ENCODE results near the gene PLEKHH1.

The PLEKHH1 gene

DNA sequence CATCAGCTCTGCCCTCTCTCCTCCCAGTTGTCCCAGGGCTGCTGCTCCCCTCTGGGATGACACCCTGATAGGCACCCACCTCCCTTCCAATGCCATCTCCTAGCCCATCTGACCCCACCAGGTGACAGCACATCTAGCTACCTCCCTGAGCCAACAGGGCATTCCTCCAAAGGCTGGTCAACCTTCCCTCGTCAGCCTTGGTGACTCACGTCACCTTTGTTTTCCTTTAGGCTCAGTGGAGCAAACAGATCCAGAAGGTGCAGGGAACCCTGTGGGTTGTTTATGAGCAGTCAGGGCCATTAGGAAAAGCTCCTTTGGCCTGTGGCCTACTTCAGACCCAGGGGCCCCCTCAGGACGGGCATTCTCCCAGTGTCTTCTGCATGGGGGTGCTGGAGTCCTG is 34.6 kb downstream of the PLEKHH1 start:
- DNase-seq (ENCODE audit: low read depth): no peak

DNA sequence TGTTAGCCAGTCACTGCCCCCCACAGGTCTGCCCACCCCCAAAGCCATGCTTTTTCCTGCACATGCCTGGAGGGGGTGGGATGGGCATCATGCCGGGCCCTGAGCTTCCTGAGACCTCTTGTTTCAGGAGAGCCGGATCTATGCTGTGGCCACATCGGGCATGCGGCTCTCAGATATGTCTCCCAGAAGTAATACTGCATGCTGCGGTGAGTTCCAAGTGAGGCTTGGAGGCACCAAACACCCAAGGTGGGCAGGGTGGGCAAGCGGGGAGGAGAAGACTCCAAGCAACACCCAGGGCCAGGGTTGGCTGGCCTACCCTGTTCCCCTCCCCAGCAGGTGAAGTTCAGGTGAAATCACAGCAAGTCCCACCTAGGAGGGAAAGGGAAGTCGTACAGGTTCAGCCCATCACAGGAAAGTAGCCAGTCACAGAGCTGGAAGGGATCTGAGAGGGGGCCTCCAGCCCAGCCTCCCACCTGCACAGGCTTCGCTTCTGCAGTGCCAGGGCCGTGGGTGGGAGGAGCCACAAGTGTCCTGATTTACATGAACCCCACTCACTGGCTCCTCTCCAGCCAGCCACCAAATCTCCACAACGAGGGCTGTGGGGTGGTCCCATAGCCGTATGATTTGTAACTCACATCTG is 36.0 kb downstream of the PLEKHH1 start:
- no peak for DNase-seq (ENCODE audit: low read depth)

DNA sequence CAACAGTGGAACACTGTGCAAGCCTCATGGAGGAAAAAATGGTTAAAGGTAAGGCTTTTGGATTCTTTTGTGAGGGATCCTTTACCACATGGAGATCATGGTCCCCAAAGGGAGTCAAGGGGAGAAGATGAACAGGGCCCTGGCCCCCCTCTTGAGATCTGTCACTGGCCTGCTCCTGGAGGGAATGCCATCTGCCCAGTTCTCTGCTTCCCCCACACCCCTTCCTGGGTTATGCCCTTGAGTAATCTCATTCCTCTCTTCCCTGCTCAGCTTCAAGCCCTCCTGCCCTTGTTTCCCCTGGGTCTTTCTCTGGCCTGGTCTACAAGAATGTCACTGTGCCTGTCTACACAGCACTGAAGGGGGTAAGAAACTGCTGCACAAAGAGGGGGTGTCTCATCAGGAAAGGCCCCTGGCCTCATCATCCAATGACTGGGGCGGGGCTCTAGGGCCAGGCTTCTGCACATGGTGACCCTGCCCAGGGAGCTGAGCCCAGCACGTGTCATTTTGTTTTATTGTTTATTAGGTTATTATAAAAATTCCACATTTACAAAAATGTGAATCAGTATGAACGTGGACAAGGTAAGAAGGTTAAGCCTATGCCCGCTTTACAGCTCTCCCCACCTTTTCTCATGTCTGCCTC is 36.7 kb downstream of the PLEKHH1 start:
- no peak for DNase-seq (ENCODE audit: low read depth)

DNA sequence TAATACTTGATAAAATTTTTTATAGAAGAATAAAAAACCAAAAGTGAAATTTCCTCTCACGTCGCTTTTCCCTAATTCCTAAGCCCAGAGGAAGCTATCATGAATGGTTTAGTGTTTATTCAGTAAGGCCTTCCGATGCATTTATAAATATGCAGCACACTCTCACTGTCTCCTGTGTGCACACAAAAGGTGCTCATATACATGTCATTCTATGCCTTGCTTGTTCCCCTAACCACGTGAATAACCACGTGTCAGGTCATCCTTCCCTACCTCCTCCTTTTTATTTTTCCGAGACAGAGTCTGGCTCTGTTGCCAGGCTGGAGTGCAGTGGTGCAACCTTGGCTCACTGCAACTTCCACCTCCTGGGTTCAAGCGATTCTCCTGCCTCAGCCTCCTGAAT is 37.4 kb downstream of the PLEKHH1 start:
- DNase-seq (ENCODE audit: low read depth): no peak

DNA sequence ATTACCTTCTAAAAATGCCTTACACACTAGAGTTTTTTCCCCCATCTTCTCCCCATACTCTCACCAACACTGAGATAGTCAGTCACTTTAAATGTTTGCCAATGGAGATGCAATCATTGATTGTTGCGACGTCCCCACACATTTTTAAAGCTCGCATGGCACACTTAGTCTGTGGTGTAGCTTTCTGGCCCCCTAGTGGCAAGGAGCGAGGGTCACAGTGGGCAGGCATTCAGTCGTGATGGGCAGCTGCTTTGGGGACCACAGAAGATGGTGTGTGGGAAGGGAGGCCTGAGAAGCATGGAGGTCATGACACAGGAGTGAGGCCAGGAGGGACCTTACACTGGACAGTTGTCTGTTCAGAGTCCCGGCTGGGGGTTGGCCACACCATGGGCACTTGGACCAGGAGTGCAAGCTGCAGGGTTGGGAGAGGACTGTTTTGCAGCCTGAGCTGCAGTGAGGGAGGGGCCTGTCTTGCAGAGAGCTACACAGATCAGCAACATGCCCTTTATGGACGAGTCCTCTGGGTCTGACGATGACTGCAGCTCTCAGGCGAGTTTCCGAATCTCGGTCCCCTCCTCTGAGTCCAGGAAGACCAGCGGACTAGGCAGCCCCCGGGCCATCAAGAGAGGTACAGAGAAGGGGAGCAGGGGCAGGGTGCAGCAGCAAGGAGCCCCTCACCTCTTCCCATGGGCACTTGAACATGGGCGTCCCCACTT is 38.3 kb downstream of the PLEKHH1 start:
- peak; percentile 48 for DNase-seq (ENCODE audit: low read depth)

DNA sequence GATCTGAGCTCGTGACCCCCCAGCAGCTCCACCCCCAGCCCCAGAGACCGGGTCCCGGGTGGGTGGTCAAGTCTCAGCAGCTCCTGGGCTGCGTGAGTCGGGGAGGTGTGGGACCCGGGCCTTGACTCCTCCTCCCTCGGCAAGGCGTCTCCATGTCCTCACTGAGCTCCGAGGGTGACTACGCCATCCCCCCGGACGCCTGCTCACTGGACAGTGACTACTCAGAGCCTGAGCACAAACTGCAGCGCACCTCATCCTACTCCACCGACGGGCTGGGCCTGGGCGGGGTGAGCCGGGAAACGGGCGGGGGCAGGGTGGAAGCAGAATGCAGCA is 38.9 kb downstream of the PLEKHH1 start:
- no peak for DNase-seq (ENCODE audit: low read depth)

DNA sequence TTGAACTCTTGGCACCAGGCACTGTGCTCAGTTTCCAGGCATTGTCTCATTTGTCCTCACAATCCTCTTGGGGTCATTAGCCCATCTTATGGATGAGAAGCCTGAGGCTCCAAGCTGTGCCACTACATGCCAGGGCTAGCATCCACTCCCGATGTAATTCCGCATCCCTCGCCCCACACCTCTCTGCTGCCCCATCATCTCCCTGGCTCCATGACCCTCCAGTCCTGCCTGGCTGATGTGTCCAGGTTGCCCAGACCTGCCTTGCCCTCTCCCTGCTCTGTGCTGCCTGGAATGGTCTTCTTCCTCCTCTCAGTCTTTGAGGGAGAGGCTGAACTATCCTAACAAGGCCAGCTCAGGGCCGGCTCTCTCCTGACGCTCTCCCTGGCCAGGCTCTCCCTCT is 39.5 kb downstream of the PLEKHH1 start:
- no peak for DNase-seq (ENCODE audit: low read depth)

DNA sequence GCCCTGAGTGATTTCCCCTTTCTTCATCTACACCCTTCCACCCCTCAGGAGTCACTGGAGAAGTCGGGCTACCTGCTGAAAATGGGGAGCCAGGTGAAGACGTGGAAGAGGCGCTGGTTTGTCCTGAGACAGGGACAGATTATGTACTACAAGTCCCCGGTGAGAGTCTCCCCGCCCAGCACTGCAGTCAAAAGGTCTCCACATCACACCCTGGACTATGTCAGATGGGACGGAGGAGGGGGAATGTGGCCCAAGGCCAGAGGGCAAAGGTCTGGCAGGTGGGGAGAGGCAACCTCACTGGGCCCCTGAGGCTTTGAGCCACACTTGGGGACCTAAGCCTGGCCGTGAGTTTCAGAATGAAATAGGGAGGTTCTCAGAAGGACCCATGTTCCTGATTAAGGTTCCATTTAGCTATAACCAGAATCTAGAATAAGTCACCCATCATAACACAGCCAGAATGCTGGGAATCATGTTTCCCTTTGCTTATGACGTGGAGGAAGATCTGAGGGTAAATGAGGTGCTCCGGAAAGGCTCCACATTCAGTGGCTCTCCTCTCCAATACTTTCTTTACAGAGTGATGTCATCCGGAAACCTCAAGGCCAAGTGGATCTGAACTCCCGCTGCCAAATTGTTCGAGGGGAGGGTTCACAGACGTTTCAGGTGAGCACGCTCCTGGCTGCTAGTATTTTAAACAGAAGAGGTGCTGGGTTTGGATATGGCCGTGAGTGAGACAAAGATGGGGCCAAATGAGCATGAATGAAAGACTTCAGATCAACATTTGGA is 40.3 kb downstream of the PLEKHH1 start:
- no peak for DNase-seq (ENCODE audit: low read depth)

DNA sequence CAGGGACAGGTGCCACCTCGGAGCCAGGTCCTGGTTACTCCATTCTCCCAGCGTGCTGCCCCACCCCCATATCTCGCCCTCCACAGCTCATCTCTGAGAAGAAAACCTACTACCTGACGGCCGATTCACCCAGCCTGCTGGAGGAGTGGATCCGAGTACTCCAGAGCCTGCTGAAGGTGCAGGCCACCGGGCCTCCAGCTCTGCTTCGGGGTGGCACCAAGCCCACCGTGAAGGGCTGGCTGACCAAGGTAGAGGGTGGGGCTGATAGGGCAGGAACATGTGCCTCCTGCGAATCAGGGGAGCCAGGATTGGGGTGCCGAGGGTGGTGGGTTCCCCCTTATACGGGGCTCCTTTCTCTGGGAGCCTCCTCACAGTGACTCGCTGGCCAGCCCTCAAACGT is 41.1 kb downstream of the PLEKHH1 start:
- no peak for DNase-seq (ENCODE audit: low read depth)

DNA sequence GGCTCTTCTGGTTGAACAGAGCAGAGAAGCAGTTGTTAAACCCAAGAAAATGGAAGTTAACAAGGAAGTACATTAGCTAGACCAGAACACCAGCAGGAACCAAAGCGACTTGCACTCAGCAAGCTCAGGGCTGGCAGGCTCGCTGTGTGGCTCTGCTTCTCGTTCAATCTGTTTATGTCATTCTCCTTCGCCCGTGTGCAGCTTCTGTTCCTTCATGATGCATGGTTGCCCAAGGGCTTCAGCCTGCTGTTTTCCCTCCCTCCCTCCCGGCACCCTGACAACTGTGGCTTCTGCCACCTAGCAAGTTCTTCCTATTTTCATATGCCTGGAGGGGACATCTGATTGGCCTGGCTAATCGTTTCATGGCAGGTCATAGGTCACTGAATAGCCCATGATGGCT is 41.7 kb downstream of the PLEKHH1 start:
- DNase-seq (ENCODE audit: low read depth): no peak

DNA sequence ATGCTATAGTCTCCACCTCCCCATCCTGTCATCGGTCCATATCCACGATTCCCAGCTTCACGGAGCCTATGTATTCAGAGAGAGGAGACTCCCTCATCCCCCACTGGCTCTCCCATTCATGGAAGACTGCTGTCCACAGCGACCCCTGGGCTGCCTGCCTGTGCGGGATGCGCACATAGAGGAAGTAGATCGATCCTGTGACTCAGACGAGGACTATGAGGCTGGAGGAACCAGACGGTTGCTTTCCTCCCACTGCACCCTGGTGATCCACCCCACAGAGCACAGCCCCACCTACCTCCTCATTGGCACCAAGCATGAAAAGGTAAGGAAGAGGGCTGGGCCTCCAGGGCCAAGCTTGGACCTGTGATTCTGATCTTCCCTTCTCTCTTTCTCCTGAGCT is 42.6 kb downstream of the PLEKHH1 start:
- no peak for DNase-seq (ENCODE audit: low read depth)

DNA sequence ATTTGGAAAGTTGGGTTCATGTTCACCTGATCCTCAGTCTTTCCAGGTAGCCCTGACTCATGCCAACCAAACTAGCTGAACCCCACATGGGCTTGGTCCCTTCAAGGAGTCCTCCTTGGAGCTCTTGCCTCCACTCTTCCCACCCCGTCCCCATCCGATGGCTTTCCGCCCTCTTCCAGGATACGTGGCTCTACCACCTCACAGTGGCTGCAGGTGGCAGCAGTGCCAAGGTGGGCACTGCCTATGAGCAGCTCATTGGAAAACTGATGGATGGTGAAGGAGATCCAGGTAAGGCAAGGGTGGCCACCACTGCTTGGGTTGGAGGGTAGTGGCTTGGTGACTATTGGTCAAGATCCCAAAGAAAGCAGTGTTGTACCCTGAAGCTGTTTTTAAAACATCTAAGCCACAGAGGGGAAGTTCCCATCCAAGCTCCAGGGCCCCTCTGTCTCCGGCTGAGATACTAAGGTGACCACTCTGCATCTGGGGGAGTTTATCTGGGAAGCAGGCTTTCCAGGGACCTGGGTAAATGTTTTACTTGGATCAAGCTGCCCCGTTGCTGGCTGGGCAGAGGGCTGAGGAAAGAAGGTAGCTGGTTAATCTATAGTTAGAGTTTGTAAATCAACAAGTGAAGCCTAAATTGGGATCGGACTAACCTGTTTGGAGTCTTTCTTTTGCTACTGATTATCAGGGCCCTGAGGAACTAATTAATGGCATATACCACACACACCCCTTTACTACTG is 43.3 kb downstream of the PLEKHH1 start:
- no peak for DNase-seq (ENCODE audit: low read depth)

DNA sequence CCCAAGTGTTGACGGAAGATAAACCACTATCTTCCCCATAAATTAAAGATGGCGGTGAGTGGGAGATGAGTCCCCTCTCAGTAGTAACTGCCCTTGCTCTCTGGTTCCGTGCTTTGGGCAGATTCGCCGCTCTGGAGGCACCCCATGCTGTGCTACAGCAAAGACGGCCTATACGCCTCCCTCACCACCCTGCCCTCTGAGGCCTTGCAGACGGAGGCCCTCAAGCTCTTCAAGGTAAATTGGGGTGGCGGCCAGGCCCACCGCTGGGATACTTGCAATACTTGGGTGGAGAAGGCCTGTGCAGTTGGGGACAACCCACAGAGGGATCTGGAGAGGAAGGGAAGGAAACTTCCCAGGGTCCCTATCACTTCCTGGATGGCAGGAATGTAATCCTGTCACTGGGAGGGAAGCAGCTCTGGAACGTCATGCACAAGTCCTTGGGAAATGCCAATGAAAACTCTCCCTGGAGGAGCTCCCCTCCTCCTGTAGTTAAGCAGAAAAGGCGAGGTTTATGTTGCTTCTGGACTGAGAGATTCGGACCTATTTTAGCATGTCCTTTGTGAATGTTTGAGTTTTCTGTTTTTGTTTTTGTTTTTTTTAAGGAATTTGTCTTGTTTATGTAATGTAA is 44.2 kb downstream of the PLEKHH1 start:
- DNase-seq (ENCODE audit: low read depth): no peak

DNA sequence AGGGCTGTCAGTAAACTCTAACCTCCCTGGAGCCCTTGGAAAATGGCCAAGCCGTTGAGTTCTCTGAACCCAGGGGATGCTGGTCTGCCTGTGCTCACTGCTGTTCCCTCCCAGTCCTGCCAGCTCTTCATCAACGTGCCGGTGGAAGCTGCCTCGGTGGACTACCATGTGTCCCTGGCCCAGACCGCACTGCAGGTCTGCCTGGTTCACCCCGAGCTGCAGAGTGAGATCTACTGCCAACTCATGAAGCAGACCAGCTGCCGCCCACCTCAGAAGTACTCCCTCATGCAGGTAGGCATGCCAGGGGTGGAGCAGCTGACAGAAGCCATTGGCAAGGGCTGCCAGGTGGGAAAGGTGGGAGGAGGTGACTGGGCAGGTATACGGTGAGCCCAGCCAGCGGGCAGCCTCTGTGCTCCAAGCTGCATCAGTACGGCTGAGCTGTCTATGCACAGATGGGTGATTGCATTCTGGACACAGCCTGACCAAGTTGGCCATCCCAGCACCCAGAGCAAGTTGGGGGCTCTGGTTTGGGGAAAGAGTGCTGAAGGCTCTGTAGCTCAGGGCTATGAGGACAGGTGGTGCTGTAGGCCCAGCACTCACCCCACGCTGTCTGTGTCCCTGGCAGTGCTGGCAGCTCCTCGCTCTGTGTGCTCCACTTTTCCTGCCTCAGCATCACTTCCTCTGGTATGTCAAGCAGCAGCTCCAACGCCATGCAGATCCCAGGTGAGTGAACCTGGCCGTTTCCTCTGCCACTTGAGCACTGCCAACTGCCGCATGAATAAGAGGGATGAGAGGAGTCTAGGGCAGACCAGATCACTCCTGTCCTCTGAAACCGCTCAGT is 45.0 kb downstream of the PLEKHH1 start:
- DNase-seq (ENCODE audit: low read depth): no peak

DNA sequence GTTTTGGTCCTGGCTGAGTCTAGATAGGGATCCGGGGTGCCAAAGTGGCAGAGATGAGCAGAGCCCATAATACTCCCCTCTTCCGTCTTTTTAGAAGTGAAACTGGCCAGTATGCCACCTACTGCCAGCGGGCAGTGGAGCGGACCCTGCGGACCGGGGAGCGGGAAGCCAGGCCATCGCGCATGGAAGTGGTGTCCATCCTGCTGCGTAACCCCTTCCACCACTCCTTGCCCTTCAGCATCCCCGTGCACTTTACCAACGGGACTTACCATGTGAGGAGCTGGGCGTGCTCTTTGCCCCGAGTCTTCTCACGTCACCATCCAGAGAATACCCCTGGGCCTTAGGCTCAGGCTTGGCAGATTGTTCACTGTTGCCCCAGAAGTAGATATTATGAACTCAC is 46.0 kb downstream of the PLEKHH1 start:
- no peak for DNase-seq (ENCODE audit: low read depth)

DNA sequence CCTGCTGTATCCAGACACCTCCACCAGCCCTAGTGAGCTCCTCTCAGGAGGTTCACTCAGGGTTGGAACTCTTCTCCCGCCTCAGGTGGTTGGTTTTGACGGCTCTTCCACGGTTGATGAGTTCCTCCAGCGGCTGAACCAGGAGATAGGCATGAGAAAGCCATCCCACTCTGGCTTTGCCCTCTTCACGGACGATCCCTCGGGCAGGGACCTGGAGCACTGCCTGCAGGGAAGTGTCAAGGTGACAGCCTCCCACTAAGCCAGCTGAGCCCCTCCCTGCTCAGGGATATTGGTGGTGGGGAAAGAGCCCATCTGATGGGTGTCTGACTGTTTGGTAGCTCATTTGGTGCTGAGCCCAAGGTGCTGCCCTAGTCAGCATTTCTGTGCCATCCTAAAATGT is 46.5 kb downstream of the PLEKHH1 start:
- no peak for DNase-seq (ENCODE audit: low read depth)

DNA sequence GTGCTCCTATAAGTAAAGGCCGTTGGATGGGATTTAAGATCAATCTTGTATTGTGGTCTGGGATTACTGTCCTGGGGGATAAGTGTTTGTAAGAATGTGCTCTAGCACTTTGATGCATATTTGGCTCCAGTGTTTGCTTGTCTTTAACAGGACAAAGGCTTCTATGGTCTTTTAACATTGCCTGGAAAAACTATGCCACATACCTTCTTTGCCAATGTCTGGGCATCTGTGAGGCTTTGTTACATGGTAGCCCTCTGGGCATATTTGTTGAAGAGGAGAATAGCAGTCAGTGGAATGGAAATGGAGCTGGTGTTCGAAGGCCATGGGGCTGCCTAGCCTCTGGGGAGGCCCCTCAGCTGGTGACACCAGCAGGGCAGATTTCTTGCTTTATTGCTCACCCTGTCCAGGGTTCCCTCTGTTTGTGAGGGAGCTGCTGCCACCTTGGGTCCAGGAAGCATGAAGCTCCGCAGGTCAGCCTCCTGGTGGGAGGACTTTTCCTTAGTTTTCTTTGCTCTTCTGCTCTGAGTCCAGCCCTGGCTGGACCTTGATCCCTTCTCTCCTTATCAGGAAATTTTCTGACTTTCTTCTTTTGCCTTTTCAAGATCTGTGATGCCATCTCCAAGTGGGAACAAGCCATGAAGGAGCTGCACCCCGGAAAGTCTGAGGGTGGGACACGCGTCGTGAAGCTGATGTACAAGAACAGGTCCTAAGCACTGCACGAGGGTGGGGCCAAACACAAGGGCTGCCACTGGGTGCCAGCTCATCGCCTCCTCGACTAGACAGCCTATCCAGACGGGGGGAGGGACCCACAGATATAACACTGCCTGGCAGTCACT is 47.5 kb downstream of the PLEKHH1 start:
- no peak for DNase-seq (ENCODE audit: low read depth)

DNA sequence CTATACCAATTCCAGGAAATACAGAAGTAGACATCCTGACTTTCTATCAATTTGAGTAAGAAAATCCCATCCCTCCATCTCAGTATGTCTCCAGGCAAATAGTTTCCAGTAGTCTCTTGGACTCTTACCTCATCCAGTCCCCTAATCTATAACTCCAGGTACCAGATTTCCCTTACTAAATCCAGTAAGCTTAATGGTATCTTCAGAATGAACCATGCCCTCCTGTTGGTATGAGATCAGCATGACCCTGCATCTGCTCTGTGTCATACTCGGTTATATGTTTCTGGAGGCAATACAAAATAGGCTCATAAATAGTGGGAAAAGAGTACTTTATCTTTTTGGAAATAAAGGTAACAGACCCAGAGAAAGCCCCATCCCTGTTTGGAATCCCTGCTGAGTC is 48.6 kb downstream of the PLEKHH1 start:
- DNase-seq (ENCODE audit: low read depth): no peak

DNA sequence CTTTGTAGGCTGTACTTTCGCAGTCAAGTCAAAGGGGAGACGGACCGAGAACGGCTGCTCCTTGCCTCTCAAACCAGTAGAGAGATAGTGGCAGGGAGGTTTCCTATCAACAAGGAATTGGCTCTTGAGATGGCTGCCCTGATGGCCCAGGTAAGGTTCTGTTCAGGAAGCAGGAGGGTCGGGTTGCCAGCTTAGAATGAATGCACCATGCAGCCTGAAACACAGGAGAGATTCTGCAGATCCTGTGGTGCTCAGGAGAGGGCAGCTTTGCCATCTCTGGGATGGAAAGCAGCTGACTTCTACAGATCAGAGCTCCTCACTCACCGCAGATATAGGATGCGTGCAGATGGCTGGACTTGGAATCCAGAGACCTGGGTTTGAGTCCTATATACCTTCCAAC is 49.0 kb downstream of the PLEKHH1 start:
- no peak for DNase-seq (ENCODE audit: low read depth)
